Mucosa of rectum (tissue), 2 donors: ENCODE data around the gene ERP27.

Experiments
- H3K27ac ChIP-seq, 2 donors: one replicate each; pipeline ENCODE4 v1.7.0; 2013; ENCODE audit warnings: inconsistent platforms in 2 of 2, low read depth in 2 of 2, low read length in 2 of 2
- H3K27me3 ChIP-seq, 2 donors: one replicate each; pipeline ENCODE4 v1.7.0; 2013; ENCODE audit warnings: low read length in 2 of 2; ENCODE audit not compliant: control insufficient read depth in 2 of 2, insufficient read depth in 2 of 2
- H3K36me3 ChIP-seq, 2 donors: one replicate each; pipeline ENCODE4 v1.7.0; 2013; ENCODE audit warnings: low read length in 2 of 2; ENCODE audit not compliant: control insufficient read depth in 2 of 2, insufficient read depth in 2 of 2
- H3K4me1 ChIP-seq, 2 donors: one replicate each; pipeline ENCODE4 v1.7.0; 2013; ENCODE audit warnings: low read length in 2 of 2, mild to moderate bottlenecking in 1 of 2; ENCODE audit not compliant: control insufficient read depth in 2 of 2, insufficient read depth in 2 of 2
- H3K4me3 ChIP-seq, 2 donors: one replicate each; pipeline ENCODE4 v1.7.0; 2013; ENCODE audit warnings: low read length in 2 of 2
- H3K9ac ChIP-seq, 2 donors: one replicate each; pipeline ENCODE4 v1.7.0; 2013; ENCODE audit warnings: low read length in 2 of 2, low read depth in 1 of 2, mild to moderate bottlenecking in 1 of 2
- H3K9me3 ChIP-seq, 2 donors: one replicate each; pipeline ENCODE4 v1.7.0; 2013; ENCODE audit warnings: low read length in 2 of 2; ENCODE audit not compliant: control insufficient read depth in 2 of 2
- donor health status: healthy.
- donor health status: Normal muscosa, but diverticular disease.

The ERP27 gene

DNA sequence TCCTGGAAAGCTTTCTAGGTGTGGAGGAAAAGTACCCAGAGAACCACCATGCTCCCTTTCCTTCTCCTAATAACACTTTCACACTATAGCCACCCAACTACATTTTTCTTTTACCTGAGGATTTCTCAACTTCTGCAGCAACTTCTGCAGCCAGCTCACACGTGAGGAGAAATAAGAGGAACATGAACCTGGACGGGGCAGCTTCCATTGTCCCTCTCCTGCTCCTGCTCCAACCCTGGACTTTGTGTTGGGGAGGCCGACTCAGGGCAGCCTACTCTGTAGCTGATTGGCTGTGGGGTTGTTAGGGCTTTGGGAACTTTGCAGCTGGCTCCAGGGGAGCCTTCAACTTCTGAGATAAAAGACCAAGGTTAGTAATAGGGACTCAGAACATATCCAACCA, at the start of gene ERP27:
Gene ERP27, minus strand, starts transcription at position 237 of the 400 bp plus-strand sequence. Its CDS starts 29 bp downstream, at position 208.
- no peak within 1 kb of the TSS for H3K4me3 ChIP-seq
- H3K9me3 ChIP-seq, result no peaks in the 10 kb centered on the region
- H3K4me1 ChIP-seq, result peaks cover 0 to 8% of the 10 kb centered on the region in 2 donors
- H3K27ac ChIP-seq, result no peak within 1 kb of the TSS
- H3K36me3 ChIP-seq, result peaks cover 4 to 7% of the 10 kb centered on the region in 2 donors
- H3K9ac ChIP-seq, result no peak within 1 kb of the TSS
- H3K27me3 ChIP-seq, result no peaks in the 10 kb centered on the region

DNA sequence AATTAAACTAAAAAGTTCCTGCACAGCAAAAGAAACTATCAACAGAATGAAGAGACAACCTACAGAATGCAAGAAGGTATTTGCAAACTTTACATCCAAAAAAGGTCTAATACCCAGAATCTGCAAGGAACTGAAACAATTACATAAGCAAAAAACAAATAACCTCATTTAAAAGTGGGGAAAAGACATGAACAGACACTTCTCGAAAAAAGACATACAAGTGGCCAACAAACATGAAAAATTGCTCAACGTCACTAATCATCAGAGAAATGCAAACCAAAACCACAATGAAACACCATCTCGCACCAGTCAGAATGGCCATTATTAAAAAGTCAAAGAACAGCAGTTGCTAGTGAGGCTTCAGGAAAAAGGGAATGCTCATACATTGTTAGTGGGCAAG, 49.7 kb upstream of the ERP27 start:
- Histone ChIP-seq H3K9me3 (no peaks in the 10 kb centered on the region), H3K4me1 (no peaks in the 10 kb centered on the region), H3K27me3 (no peaks in the 10 kb centered on the region), H3K4me3 (no peak overlapping the region), H3K9ac (no peak overlapping the region), H3K36me3 (no peaks in the 10 kb centered on the region), H3K27ac (no peak overlapping the region)

DNA sequence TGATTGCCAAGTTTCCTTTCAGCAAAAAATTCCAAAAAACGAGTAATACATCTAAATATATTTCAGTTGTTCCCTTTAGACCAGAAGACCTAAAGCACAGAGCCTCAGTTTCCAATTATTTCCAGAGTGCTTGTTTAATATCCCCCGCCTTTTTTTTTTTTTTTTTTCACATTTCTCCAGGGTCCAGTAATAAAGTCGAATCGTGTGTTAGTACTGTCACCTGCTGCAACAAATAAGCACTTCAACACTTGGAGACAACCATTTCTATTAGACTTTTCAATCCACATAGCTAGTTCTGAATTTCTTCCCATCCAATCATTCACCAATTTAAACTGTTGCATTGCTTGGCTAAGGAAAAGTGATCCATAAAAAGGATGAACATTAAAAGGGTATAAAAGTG, 48.1 kb upstream of the ERP27 start:
- Histone ChIP-seq H3K27me3 (no peaks in the 10 kb centered on the region), H3K4me1 (no peaks in the 10 kb centered on the region), H3K9me3 (no peaks in the 10 kb centered on the region)

DNA sequence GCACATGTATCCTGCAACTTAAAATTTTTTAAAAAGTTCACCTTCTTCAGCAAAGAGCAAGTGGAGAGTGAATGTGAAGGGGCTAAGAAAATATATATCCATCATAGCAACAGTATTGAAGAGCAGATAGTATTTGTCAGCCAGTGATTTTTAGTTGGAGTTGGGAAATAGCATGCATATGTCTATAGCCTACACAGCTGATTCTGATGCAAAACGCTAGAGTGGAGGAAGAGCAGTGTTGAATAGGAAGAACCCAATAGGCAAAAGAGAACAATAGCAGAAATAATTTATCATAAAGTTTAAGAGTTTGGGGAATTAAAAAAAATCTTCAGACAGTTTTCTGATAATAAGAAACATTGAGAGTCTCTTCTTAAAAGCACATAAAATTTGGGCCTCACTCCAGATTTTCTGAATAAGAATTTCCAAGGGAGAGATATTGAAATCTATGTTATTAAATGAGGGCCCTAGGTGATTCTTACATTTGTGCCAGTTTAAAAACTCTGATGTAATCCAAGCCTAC, 46.5 kb upstream of the ERP27 start:
- H3K4me3 ChIP-seq, result no peak overlapping the region
- H3K9ac ChIP-seq, result no peak overlapping the region
- H3K4me1 ChIP-seq, result no peaks in the 10 kb centered on the region
- H3K36me3 ChIP-seq, result no peaks in the 10 kb centered on the region
- no peak overlapping the region for H3K27ac ChIP-seq
- no peaks in the 10 kb centered on the region for H3K27me3 ChIP-seq
- no peaks in the 10 kb centered on the region for H3K9me3 ChIP-seq

More for the DNA sequence above, 48.1 kb upstream of the ERP27 start:
- Histone ChIP-seq H3K4me3 (no peak overlapping the region), H3K36me3 (no peaks in the 10 kb centered on the region), H3K27ac (no peak overlapping the region), H3K9ac (no peak overlapping the region)

DNA sequence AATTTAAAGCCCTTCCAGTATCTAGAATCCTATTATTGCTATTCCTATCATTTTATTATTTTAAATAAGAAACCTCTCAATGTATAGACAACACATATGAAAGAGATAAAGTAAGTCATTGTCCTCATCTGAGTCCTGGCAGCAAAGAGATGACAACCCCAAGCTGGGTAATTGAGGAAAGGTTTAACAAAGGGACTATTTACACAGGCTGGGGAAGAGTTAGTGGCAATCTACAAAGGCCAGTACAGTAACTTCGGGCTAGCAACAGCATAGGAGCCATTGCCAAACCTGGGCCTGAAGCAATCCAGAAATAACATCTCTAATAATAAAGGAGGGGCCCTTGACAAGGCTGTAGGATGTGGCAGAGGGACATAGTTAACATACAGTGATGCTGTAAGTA, 45.7 kb upstream of the ERP27 start:
- H3K9ac ChIP-seq, result no peak overlapping the region
- H3K27ac ChIP-seq, result no peak overlapping the region

DNA sequence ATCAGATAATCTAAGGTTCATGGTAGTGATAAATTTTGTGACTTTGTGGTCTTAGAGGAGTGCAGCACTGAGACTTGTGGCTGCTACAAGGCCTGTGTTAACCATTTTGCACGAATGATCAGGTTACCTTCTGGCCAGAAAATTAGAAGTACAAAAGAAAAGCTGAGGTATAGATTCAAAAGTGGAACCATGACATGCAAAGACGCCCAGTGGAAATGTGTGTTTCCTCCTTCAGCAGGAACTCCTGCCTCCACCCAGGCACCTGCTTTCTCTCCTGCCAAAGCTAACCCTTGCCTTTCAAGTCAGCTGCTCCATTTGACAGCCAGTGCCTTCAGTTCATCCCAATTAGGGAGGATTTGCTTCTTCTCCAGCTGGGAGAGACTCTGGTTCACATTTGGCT, 44.7 kb upstream of the ERP27 start:
- Histone ChIP-seq H3K9ac (no peak overlapping the region), H3K4me1 (no peaks in the 10 kb centered on the region), H3K27me3 (no peaks in the 10 kb centered on the region), H3K27ac (no peak overlapping the region), H3K36me3 (no peaks in the 10 kb centered on the region), H3K4me3 (no peak overlapping the region), H3K9me3 (no peaks in the 10 kb centered on the region)

More for the DNA sequence above, 45.7 kb upstream of the ERP27 start:
- Histone ChIP-seq H3K4me1 (no peaks in the 10 kb centered on the region), H3K4me3 (no peak overlapping the region), H3K36me3 (no peaks in the 10 kb centered on the region), H3K9me3 (no peaks in the 10 kb centered on the region), H3K27me3 (no peaks in the 10 kb centered on the region)

DNA sequence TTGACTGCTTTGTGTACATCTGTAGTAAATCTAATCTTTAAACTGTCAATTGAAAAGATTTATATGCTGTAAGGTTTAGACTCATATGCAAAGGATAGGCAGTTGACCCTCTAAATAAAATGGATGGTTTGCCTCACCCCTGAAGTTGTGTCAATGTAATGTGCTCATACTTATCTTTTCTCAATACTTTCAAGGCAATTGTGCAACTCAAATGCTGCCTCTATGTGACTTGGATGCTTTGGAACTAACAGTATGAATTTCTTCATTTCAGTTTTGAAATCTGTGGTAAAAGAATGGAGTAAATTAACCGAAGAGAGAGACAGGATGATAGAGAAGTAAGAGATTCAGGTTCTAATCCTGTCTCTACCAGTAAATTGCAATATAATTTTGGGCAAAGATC, 44.2 kb upstream of the ERP27 start:
- Histone ChIP-seq H3K36me3 (no peaks in the 10 kb centered on the region), H3K27ac (no peak overlapping the region), H3K4me1 (no peaks in the 10 kb centered on the region), H3K9me3 (no peaks in the 10 kb centered on the region), H3K9ac (no peak overlapping the region), H3K4me3 (no peak overlapping the region), H3K27me3 (no peaks in the 10 kb centered on the region)

DNA sequence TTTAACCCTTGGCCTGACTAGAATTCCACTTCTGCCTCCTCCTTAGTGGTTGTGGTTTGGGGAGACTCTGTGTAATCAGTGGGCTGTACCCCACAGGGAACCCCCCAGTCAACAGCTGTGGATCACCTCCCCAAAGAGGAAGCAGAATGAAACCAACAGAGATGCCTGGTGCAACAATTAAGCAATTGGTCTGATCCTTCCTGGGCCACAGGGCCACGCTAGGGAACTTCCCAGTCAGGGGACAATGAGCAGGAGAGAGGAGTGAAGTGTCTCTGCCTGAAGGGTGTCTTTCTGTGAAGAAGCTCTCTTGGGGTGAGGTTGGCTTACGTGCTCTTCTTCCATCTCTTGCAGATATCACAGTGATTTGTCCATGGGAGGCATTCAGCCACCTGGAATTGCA, 42.7 kb upstream of the ERP27 start:
- H3K36me3 ChIP-seq, result no peaks in the 10 kb centered on the region
- no peak overlapping the region for H3K9ac ChIP-seq
- H3K4me1 ChIP-seq, result no peaks in the 10 kb centered on the region
- no peaks in the 10 kb centered on the region for H3K27me3 ChIP-seq
- no peaks in the 10 kb centered on the region for H3K9me3 ChIP-seq
- H3K27ac ChIP-seq, result no peak overlapping the region
- H3K4me3 ChIP-seq, result no peak overlapping the region

DNA sequence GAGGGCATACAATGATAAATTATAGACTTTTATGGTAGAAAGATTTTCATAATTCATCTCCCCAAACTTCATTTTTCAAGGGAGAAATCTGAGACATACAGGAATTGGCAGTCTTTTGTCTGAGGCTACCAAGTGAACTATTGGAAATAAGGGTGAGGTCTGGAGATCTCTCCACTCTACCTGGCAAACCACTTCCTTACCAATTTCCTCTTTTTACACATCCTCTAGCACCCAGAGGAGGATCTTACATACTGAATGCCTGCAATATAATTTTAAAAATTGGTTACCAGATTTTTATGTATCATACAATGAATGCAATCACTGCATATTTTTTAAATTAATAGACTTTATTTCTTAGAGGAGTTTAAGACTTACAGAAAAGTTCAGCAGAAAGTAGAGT, 41.1 kb upstream of the ERP27 start:
- no peaks in the 10 kb centered on the region for H3K9me3 ChIP-seq
- no peak overlapping the region for H3K4me3 ChIP-seq
- no peaks in the 10 kb centered on the region for H3K36me3 ChIP-seq
- H3K9ac ChIP-seq, result no peak overlapping the region
- H3K4me1 ChIP-seq, result no peaks in the 10 kb centered on the region
- no peaks in the 10 kb centered on the region for H3K27me3 ChIP-seq
- no peak overlapping the region for H3K27ac ChIP-seq

DNA sequence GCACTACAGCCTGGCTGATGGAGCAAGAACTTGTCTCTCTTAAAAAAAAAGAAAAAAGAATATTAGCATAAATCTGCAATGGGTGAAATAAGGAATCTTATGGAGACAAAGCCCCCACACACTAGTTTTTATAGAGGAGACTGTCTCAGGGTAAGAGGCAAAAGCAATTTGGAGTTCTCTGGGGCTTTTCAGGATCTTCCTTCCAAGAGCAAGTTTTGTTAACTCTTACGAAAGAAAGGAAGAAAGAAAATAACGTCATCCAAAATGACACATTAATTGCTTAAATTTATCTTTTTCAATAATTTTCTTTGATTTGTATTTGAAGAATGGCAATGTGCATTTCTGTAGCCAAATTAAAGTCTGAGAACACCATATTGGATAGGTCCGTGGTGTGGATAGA, 38.3 kb upstream of the ERP27 start:
- Histone ChIP-seq H3K4me3 (no peak overlapping the region), H3K9me3 (no peaks in the 10 kb centered on the region), H3K27me3 (no peaks in the 10 kb centered on the region), H3K4me1 (no peaks in the 10 kb centered on the region), H3K9ac (no peak overlapping the region), H3K36me3 (no peaks in the 10 kb centered on the region), H3K27ac (no peak overlapping the region)

DNA sequence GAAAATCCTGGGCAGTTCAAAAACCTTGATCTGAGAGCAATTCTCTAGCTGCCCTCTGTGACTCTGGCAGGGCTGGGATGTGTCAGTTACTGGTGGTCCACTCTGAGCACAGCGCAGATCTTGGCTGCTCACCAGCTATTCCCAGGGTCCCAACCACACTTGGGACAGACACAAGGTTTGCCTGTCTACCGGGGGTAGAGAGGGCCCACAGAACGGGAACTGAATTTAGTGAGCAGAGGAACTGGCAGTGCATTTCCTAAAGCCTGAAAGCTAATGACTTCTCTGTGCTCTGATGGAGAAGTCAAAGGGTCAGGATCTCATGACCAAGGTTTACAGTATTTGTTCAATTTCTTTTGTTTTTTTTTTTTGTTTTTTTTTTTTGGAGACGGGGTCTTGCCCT, 37.1 kb upstream of the ERP27 start:
- no peaks in the 10 kb centered on the region for H3K9me3 ChIP-seq
- no peak overlapping the region for H3K9ac ChIP-seq
- H3K27me3 ChIP-seq, result no peaks in the 10 kb centered on the region
- H3K4me1 ChIP-seq, result no peaks in the 10 kb centered on the region
- no peak overlapping the region for H3K27ac ChIP-seq
- H3K4me3 ChIP-seq, result no peak overlapping the region
- H3K36me3 ChIP-seq, result no peaks in the 10 kb centered on the region
